Lower lobe of right lung (tissue), 2 donors: ENCODE measurements around the gene AKT2. TPM values are rescaled to one million over a fixed set of nuclear protein-coding genes. Genes with fewer than 3 reads are reported as not detected.

Experiments
- ATAC-seq, 2 donors: fragments of 200-7000 bp; cut with Tn5 transposase; one replicate each; pipeline ENCODE4 v1.9.1; 2020 to 2022; ENCODE audit warnings: mild to moderate bottlenecking in 2 of 2, moderate library complexity in 2 of 2
- DNase-seq: peaks from one replicate; pipeline ENCODE4 v3.0.0-alpha.2; 2020
- H3K27ac ChIP-seq: fragments of 200-600 bp; one replicate; pipeline ENCODE4 v1.8.0; 2022
- H3K27me3 ChIP-seq: fragments of 200-600 bp; one replicate; pipeline ENCODE4 v1.8.0; 2022; ENCODE audit warnings: low read depth
- H3K36me3 ChIP-seq: fragments of 200-600 bp; one replicate; pipeline ENCODE4 v1.8.0; 2022; ENCODE audit warnings: mild to moderate bottlenecking
- H3K4me1 ChIP-seq: fragments of 200-600 bp; one replicate; pipeline ENCODE4 v1.8.0; 2022
- H3K4me3 ChIP-seq: fragments of 200-600 bp; one replicate; pipeline ENCODE4 v1.8.0; 2022; ENCODE audit warnings: mild to moderate bottlenecking
- H3K9me3 ChIP-seq: fragments of 200-600 bp; one replicate; pipeline ENCODE4 v1.8.0; 2022
- CTCF ChIP-seq: fragments of 200-600 bp; IDR thresholded peaks from one replicate; pipeline ENCODE4 v1.8.0; 2022; ENCODE audit warnings: antibody characterized with exemption, mild to moderate bottlenecking
- intact Hi-C: fragments of 100-400 bp; cut with DNase I; formaldehyde crosslinking; loops from one replicate; pipeline ENCODE4 v1.11.0; 2022
- total RNA-seq: library from RNA; stranded (reverse); fragmentation: NEBNext Ultra II Directional; extraction: Animal tissue kit (Norgen Biotek cat#: 25700); gene quantifications from one replicate; pipeline ENCODE4 v1.2.1, GENCODE V29; 2021
- donor health status: DM: no; HTN: yes; CAD: no; lungs with severe emphysema.

The AKT2 gene
- total RNA-seq, 1 donor from 2014 or later: 102 TPM

- intact Hi-C loops: no loop called here
- no peak overlapping the region for H3K4me3 ChIP-seq
- no peaks in the 10 kb centered on the region for H3K9me3 ChIP-seq
- peak; percentile 28 for DNase-seq
- ATAC-seq: no peak
- no peaks in the 10 kb centered on the region for H3K27me3 ChIP-seq
- no peak for TF ChIP-seq CTCF
- peaks cover 63% of the 10 kb centered on the region for H3K36me3 ChIP-seq
- peaks cover 28% of the 10 kb centered on the region for H3K4me1 ChIP-seq
- H3K27ac ChIP-seq: peak overlapping the region; percentile 69
Measured at GRCh38 chr19:40241125-40241808, 43.9 kb downstream of the AKT2 start.

GRCh38 chr19:40240332-40240731 lies 44.8 kb downstream of the AKT2 start:
- Histone ChIP-seq H3K9me3 (no peaks in the 10 kb centered on the region), H3K36me3 (peaks cover 73% of the 10 kb centered on the region), H3K4me1 (peaks cover 21% of the 10 kb centered on the region), H3K4me3 (no peak overlapping the region), H3K27ac (no peak overlapping the region), H3K27me3 (no peaks in the 10 kb centered on the region)
- no peak for TF ChIP-seq CTCF
- DNase-seq (peak; percentile 22), ATAC-seq (no peak)
- intact Hi-C loops: no loop called here

- DNase-seq (peak; percentile 28), ATAC-seq (no peak)
- Histone ChIP-seq H3K4me1 (peaks cover 15% of the 10 kb centered on the region), H3K27ac (no peak overlapping the region), H3K4me3 (no peak overlapping the region), H3K36me3 (peaks cover 80% of the 10 kb centered on the region), H3K27me3 (no peaks in the 10 kb centered on the region), H3K9me3 (no peaks in the 10 kb centered on the region)
- intact Hi-C loops: no loop called here
- TF ChIP-seq CTCF: no peak
Measured at GRCh38 chr19:40239415-40240226, 45.5 kb downstream of the AKT2 start.

GRCh38 chr19:40238775-40239174 lies 46.4 kb downstream of the AKT2 start:
- Histone ChIP-seq H3K4me3 (no peak overlapping the region), H3K27me3 (no peaks in the 10 kb centered on the region), H3K9me3 (no peaks in the 10 kb centered on the region), H3K36me3 (peaks cover 87% of the 10 kb centered on the region), H3K27ac (no peak overlapping the region), H3K4me1 (peaks cover 15% of the 10 kb centered on the region)
- ATAC-seq (no peak), DNase-seq (no peak)
- no peak for TF ChIP-seq CTCF
- intact Hi-C loops: no loop called here

- H3K4me3 ChIP-seq: no peak overlapping the region
- intact Hi-C loops: no loop called here
- peaks cover 95% of the 10 kb centered on the region for H3K36me3 ChIP-seq
- no peaks in the 10 kb centered on the region for H3K27me3 ChIP-seq
- no peak for TF ChIP-seq CTCF
- H3K27ac ChIP-seq: no peak overlapping the region
- H3K9me3 ChIP-seq: no peaks in the 10 kb centered on the region
- H3K4me1 ChIP-seq: peaks cover 10% of the 10 kb centered on the region
- DNase-seq (peak; percentile 32), ATAC-seq (no peak)
Measured at GRCh38 chr19:40237791-40238190, 47.4 kb downstream of the AKT2 start.
